NB4 (cell line): ENCODE measurements around the gene KRTAP10-10.
"Not testable (repeated sequence)": the region's sequence is repeated elsewhere in the genome, so short reads cannot be mapped to it uniquely, and the experiment has no call there.

Source experiments
- DNase-seq: peaks from one replicate; pipeline ENCODE4 v3.0.0; 2010; ENCODE audit warnings: low read depth
- H3K4me3 ChIP-seq: one replicate; pipeline ENCODE4 v1.5.1; 2011; ENCODE audit warnings: mild to moderate bottlenecking, low read depth, low read length, moderate library complexity
- MYC ChIP-seq: IDR thresholded peaks from 2 replicates; pipeline ENCODE4 v1.6.1; 2011; ENCODE audit warnings: low read depth, low read length
- POLR2A ChIP-seq: IDR thresholded peaks from 2 replicates; pipeline ENCODE4 v1.6.1; 2011; ENCODE audit warnings: mild to moderate bottlenecking; ENCODE audit not compliant: insufficient read length; ENCODE audit errors: extremely low read depth
- TF ChIP-seq, protein P1 (sequence below): IDR thresholded peaks from one replicate; pipeline ENCODE4 v1.5.1; 2012; ENCODE audit warnings: low read depth, low read length
- TF ChIP-seq, protein P2 (sequence below): IDR thresholded peaks from 2 replicates; pipeline ENCODE4 v1.6.1; 2011; ENCODE audit warnings: low read depth, low read length

The KRTAP10-10 gene

DNA sequence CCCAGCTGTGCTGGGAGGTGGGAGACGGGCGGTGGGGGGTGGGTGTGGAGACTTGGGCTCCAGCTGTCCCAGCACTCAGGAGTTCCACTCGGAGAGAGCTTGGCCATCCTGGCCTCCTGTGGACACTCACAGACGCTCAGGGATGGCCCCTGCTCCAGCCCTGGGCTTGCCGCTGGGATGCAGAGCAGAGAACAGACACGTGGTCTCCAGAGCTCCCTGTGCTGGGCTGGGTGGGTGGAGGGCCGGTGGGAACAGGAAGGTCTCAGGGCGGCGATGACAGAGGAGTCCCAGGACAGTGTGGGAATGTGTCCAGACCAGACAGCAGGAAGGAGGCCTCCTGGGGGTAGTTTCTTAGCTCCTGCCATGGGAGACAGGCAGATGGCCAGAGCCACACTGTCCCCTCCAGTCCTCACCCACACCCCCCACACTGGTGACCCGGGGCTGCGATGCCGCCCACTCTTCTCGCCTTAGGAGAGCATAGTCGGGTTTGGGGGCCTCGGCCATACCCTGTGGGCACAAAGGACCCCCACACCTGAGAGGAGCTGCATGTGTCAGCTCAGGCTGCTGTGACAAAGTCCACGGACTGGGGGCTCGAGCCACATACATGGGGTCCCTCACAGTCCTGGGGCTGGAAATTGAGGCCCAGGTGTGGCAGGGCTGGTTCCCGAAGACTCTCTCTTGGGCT lies 8.3 kb upstream of the KRTAP10-10 start:
- no peak for DNase-seq
- TF ChIP-seq, protein P1, sequence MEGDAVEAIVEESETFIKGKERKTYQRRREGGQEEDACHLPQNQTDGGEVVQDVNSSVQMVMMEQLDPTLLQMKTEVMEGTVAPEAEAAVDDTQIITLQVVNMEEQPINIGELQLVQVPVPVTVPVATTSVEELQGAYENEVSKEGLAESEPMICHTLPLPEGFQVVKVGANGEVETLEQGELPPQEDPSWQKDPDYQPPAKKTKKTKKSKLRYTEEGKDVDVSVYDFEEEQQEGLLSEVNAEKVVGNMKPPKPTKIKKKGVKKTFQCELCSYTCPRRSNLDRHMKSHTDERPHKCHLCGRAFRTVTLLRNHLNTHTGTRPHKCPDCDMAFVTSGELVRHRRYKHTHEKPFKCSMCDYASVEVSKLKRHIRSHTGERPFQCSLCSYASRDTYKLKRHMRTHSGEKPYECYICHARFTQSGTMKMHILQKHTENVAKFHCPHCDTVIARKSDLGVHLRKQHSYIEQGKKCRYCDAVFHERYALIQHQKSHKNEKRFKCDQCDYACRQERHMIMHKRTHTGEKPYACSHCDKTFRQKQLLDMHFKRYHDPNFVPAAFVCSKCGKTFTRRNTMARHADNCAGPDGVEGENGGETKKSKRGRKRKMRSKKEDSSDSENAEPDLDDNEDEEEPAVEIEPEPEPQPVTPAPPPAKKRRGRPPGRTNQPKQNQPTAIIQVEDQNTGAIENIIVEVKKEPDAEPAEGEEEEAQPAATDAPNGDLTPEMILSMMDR = no peak
- TF ChIP-seq, protein P2, sequence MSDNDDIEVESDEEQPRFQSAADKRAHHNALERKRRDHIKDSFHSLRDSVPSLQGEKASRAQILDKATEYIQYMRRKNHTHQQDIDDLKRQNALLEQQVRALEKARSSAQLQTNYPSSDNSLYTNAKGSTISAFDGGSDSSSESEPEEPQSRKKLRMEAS = no peak
- TF ChIP-seq MYC (no peak), POLR2A (no peak)
- no peak overlapping the region for H3K4me3 ChIP-seq

DNA sequence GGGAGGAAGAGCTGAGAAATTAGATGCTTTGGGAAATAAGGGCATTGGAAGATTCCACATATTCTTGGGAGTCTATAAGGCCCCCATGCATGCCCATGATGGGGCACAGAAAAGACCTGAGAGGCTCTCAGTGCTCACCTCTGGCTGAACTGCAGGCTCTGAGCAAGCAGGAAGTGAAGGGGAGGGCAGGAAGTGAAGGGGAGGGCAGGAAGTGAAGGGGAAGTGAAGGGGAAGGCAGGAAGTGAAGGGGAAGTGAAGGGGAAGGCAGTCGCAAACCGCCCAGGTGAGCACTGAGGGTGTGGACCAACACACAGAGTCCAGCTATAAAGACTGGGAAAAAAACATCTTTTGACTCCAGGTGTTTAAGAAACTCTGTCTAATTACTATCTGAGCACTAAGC lies 6.7 kb upstream of the KRTAP10-10 start:
- DNase-seq = no peak
- TF ChIP-seq, protein P2 = no peak
- TF ChIP-seq, protein P1 = no peak
- TF ChIP-seq POLR2A = no peak
- no peak for TF ChIP-seq MYC
- H3K4me3 ChIP-seq = no peak overlapping the region

DNA sequence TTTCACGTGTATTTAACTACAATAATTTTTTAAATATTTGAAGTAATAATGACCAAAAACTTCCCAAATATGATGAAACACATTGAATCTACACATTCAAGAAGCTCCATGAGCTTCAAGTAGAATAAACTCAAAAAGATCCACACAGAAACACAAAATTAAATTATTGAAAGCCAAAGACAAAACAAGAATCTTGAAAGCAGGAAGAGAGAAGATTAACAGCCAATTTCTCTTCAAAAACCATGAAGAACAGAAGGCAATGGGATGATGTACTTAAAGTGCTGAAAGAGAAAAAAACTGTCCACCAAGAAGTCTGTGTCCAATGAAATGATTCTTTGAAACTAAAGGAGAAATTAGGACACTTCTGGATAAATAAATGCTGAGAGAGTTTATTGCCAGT lies 5.1 kb upstream of the KRTAP10-10 start:
- DNase-seq = no peak
- no peak overlapping the region for H3K4me3 ChIP-seq
- no peak for TF ChIP-seq MYC
- no peak for TF ChIP-seq POLR2A
- TF ChIP-seq, protein P1 = no peak
- TF ChIP-seq, protein P2 = no peak

DNA sequence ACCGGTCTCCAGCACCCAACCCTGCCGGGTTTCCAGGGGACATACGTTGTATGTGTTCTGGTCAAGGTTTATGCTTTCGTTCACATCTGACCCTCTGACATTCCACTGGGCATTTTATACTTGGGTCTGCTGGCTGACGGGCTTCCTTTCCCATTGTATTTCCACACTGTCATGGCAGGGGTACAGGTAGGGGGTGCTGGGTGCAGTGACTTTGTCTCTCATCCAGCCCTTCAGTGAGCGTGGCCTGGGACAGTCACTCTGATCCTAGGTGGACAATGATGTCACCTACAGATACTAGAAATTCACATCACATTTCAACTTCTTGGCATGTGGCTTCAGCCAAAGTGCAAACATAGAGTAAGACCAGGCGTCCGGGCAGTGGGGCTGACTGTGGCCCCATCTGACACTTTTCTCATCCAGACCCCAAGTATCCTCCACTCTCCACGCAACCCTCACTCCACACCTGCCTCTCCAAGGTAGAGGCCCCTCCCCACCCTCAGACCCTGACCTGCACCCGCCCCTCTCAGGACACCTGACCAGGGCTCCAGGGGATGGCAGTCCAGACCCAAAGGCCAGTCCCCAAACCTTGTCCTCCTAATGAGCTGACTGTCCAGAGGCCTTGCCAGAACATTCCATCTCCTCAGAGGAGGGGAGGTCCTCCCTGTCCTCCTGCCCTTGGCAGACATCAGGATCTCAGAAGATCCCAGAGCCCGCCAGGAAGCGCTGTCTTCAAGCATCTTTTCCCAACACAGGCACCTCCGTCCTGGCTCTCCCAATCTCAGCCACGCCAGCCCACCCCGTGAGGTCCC lies 743 bp upstream of the KRTAP10-10 start:
- TF ChIP-seq, protein P2 = no peak
- TF ChIP-seq, protein P1 = no peak
- no peak for TF ChIP-seq POLR2A
- TF ChIP-seq MYC = no peak
- no peak overlapping the region for H3K4me3 ChIP-seq
- no peak for DNase-seq

DNA sequence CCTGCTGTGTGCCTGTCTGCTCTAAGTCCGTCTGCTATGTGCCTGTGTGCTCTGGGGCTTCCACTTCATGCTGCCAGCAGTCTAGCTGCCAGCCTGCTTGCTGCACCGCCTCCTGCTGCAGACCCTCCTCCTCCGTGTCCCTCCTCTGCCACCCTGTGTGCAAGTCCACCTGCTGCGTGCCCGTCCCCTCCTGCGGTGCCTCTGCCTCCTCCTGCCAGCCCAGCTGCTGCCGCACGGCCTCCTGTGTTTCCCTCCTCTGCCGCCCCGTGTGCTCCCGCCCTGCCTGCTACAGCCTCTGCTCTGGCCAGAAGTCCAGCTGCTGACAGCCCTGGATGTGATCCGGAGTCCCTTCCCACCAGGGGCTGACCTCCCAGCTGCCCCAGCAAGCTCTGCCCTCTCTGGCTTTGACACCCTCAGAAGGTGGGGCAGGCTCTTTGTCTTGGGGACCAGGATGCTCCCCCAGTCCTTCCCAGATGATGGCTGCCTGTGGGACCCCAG lies 744 bp downstream of the KRTAP10-10 start:
- DNase-seq = not testable (repeated sequence)

DNA sequence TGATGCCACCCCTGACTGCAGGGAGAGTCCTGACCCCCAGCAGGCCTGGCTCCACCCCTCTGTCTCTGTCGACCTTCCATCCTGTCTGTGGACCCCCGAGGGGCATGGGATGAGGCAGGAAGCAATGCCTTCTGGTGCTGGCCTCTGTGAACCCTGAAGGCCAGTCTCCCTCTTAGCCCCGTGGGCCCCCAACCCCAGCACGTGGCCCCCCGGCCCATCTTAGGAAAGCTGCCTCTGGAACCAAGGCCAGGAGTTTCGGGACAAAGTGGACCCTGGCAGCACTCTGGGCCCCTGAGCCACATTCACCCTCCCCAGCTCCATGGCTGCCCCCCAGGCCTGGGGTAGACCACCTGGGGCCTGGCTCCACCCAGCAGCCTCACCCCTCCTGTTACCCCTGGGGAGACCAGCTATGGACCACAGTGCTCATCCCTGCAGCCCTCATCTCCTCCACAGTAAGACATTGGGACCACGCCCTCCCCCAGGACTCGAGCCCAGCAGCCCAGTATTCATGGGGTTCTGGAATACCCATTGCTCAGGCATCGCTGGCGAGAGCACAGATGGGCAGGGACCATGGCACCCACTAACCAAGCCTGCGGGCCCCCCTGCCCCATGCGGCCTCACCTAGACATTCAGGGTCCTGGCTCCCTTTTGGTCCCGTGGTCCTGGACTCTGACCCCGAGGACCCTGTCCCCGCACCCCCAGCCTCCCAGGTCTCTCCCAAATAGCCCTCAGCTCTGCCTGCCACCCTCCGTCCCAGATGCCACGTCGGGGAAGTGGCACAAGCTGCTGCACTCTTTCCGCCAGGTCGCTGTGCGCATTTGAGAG lies 1.6 kb downstream of the KRTAP10-10 start:
- H3K4me3 ChIP-seq, DNase-seq: not testable (repeated sequence)

More for the DNA sequence above, 744 bp downstream of the KRTAP10-10 start:
- H3K4me3 ChIP-seq = not testable (repeated sequence)
